ENCODE measurements around the gene CPNE4. TPM values are rescaled to one million over a fixed set of nuclear protein-coding genes. Genes with fewer than 3 reads are reported as not detected.

Gene CPNE4
- total and polyA plus RNA-seq, 4 donors, result 3.2 to 22.8 (median 16.7) TPM

DNA sequence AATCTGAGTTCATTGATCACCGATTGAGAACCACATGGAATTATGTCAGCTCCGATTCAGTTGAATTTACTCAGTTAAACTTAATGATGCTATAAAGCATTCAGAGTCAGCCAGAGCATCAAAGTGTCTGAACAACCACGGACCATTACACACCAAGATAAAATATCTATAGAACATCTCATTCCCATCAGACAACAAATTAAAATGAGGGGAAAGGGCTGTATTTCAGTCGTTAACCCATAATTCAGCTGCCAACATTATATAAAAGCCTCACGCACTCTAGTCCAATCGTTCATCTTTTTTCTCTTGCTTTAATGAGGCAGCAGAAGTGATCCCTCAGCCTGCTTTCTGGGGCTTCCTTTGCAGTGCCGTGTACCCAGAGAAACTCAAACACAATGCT lies 11.9 kb downstream of the CPNE4 start:
- DNase-seq (ENCODE audit: low read depth in 4 of 6, low spot score in 6 of 6), result peak in 1 of 6 donors; percentile 59
- no peaks in the 10 kb centered on the region for H3K27me3 ChIP-seq (ENCODE audit: control insufficient read depth, insufficient read depth, low read length)
- H3K9me3 ChIP-seq (ENCODE audit: control insufficient read depth, insufficient read depth, low read length), result no peaks in the 10 kb centered on the region
- H3K27ac ChIP-seq (ENCODE audit: low read depth, low read length), result no peak overlapping the region
- no peak overlapping the region for H3K4me3 ChIP-seq (ENCODE audit: low read depth, low read length)
- H3K36me3 ChIP-seq (ENCODE audit: control insufficient read depth, insufficient read depth, low read length), result no peaks in the 10 kb centered on the region
- H3K4me1 ChIP-seq (ENCODE audit: control insufficient read depth, insufficient read depth, low read length), result no peaks in the 10 kb centered on the region
- 40% methylated on average over 6 of the region's 7 CpGs for WGBS (ENCODE audit: insufficient coverage)

DNA sequence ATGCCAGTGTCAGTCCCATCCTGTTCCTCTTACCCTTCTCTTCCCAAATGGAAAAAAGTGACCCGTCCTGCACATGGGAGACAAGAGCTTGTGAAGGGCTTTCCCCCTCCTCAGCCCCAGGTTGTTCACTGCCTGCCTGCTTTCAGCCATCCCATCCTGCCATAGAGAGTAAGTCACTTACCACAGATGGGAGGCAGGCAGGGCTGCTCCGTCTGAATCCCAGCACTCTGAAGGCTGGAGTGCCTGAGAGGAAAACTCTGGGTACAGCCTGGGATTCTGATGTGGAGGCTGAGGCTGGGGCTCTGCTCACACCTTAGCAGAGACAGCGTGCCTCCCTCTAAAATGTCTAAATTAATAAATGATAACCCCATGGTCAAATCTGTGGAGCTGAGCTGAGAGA lies 14.8 kb downstream of the CPNE4 start:
- 75% methylated on average over 1 of the region's 3 CpGs for WGBS (ENCODE audit: insufficient coverage)
- Histone ChIP-seq H3K4me3 (ENCODE audit: low read depth, low read length) (no peak overlapping the region), H3K36me3 (ENCODE audit: control insufficient read depth, insufficient read depth, low read length) (no peaks in the 10 kb centered on the region), H3K27ac (ENCODE audit: low read depth, low read length) (no peak overlapping the region), H3K4me1 (ENCODE audit: control insufficient read depth, insufficient read depth, low read length) (no peaks in the 10 kb centered on the region), H3K27me3 (ENCODE audit: control insufficient read depth, insufficient read depth, low read length) (no peaks in the 10 kb centered on the region), H3K9me3 (ENCODE audit: control insufficient read depth, insufficient read depth, low read length) (no peaks in the 10 kb centered on the region)
- DNase-seq (ENCODE audit: low read depth in 4 of 6, low spot score in 6 of 6), result no peak

GRCh38 chr3:132017137-132017536 lies 17.7 kb downstream of the CPNE4 start:
- no peak overlapping the region for H3K27ac ChIP-seq (ENCODE audit: low read depth, low read length)
- no peaks in the 10 kb centered on the region for H3K27me3 ChIP-seq (ENCODE audit: control insufficient read depth, insufficient read depth, low read length)
- H3K9me3 ChIP-seq (ENCODE audit: control insufficient read depth, insufficient read depth, low read length), result no peaks in the 10 kb centered on the region
- no peaks in the 10 kb centered on the region for H3K4me1 ChIP-seq (ENCODE audit: control insufficient read depth, insufficient read depth, low read length)
- DNase-seq (ENCODE audit: low read depth in 4 of 6, low spot score in 6 of 6), result no peak
- H3K36me3 ChIP-seq (ENCODE audit: control insufficient read depth, insufficient read depth, low read length), result no peaks in the 10 kb centered on the region
- no peak overlapping the region for H3K4me3 ChIP-seq (ENCODE audit: low read depth, low read length)
- WGBS (ENCODE audit: insufficient coverage), result 96% methylated on average over 3 of the region's 3 CpGs

DNA sequence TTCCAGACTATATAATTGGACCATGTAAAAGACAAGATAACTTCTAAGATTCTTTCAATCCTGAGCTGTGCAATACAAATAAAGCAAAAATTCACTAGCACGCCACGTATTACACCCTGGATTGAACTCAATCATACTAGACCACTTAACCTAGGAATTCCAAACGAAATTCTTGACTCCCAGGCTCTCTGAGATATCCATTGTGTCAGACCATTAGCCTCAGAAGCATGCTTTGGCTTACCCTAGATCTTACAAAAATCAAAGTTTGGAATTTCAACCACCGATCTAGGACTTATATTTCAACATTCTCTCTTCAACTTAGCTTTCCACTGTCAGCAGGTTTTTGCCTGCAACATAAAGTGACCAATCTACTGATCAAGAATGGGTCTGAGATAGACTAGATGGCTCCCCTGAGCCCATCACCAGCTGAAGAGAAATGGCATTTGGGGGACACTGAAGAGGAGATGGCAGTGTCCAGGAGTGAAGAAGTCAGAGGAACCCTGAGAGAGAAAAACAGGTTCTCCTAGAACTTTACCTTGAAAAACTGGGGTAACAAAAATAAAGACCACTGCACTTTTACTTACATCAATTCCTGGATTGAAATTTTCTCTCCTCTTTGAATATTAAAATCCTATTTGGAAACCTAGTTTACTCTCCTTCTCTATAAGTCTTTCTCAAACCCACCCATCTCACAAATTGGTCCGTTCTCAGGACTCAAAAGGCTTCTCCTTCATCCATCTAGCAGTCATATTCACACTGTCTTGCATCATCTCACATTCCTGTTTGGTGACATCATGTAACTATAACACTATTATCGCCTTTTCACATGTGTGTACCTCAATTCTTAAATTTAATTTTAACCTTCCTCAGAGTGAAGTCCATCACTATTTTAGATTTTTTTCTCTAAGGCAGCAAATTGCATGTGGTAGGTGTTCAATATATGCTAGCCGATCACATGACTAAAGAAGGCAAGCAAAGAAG lies 18.5 kb downstream of the CPNE4 start:
- DNase-seq (ENCODE audit: low read depth in 4 of 6, low spot score in 6 of 6), result no peak
- Histone ChIP-seq H3K4me1 (ENCODE audit: control insufficient read depth, insufficient read depth, low read length) (no peaks in the 10 kb centered on the region), H3K9me3 (ENCODE audit: control insufficient read depth, insufficient read depth, low read length) (no peaks in the 10 kb centered on the region), H3K27me3 (ENCODE audit: control insufficient read depth, insufficient read depth, low read length) (no peaks in the 10 kb centered on the region), H3K27ac (ENCODE audit: low read depth, low read length) (no peak overlapping the region), H3K36me3 (ENCODE audit: control insufficient read depth, insufficient read depth, low read length) (no peaks in the 10 kb centered on the region), H3K4me3 (ENCODE audit: low read depth, low read length) (no peak overlapping the region)
- 68% methylated on average over 5 of the region's 7 CpGs for WGBS (ENCODE audit: insufficient coverage)

DNA sequence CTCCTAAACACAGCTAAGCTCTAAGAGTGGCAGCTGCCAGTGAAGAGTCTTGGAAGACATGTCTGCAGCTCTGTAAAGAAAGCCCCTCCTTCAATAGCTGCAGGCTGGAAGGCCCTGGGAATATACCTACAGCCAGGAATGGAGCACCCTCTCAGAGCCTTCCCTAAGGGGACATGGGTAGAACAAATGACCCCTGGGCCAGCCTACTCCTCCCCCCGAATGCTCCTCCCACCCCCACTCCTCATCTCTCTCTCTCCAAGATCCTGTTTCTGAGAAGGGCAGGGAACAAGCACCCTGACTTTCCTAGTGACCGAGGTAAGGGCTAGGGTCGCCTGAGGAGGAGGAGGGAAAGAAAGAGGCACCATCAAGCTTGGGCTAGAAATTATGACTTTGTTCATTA lies 20.7 kb downstream of the CPNE4 start:
- Histone ChIP-seq H3K27ac (ENCODE audit: low read depth, low read length) (no peak overlapping the region), H3K36me3 (ENCODE audit: control insufficient read depth, insufficient read depth, low read length) (no peaks in the 10 kb centered on the region), H3K27me3 (ENCODE audit: control insufficient read depth, insufficient read depth, low read length) (no peaks in the 10 kb centered on the region), H3K4me1 (ENCODE audit: control insufficient read depth, insufficient read depth, low read length) (no peaks in the 10 kb centered on the region), H3K4me3 (ENCODE audit: low read depth, low read length) (no peak overlapping the region), H3K9me3 (ENCODE audit: control insufficient read depth, insufficient read depth, low read length) (no peaks in the 10 kb centered on the region)
- WGBS (ENCODE audit: insufficient coverage), result no CpG with 5 or more reads among the region's 3 CpGs
- DNase-seq (ENCODE audit: low read depth in 4 of 6, low spot score in 6 of 6), result no peak

GRCh38 chr3:132009241-132009640 lies 25.6 kb downstream of the CPNE4 start:
- DNase-seq (ENCODE audit: low read depth in 4 of 6, low spot score in 6 of 6), result peak in 4 of 6 donors; percentile 7 to 83 (median 24)

GRCh38 chr3:132008837-132009236 lies 26.0 kb downstream of the CPNE4 start:
- DNase-seq (ENCODE audit: low read depth in 4 of 6, low spot score in 6 of 6), result no peak
- H3K9me3 ChIP-seq (ENCODE audit: control insufficient read depth, insufficient read depth, low read length), result no peaks in the 10 kb centered on the region
- no peaks in the 10 kb centered on the region for H3K36me3 ChIP-seq (ENCODE audit: control insufficient read depth, insufficient read depth, low read length)
- H3K27ac ChIP-seq (ENCODE audit: low read depth, low read length), result no peak overlapping the region
- H3K27me3 ChIP-seq (ENCODE audit: control insufficient read depth, insufficient read depth, low read length), result no peaks in the 10 kb centered on the region
- no peak overlapping the region for H3K4me3 ChIP-seq (ENCODE audit: low read depth, low read length)
- WGBS (ENCODE audit: insufficient coverage), result 0% methylated on average over 1 of the region's 2 CpGs
- H3K4me1 ChIP-seq (ENCODE audit: control insufficient read depth, insufficient read depth, low read length), result no peaks in the 10 kb centered on the region

More at GRCh38 chr3:132009241-132009640, 25.6 kb downstream of the CPNE4 start:
- Histone ChIP-seq H3K4me1 (ENCODE audit: control insufficient read depth, insufficient read depth, low read length) (no peaks in the 10 kb centered on the region), H3K9me3 (ENCODE audit: control insufficient read depth, insufficient read depth, low read length) (no peaks in the 10 kb centered on the region), H3K36me3 (ENCODE audit: control insufficient read depth, insufficient read depth, low read length) (no peaks in the 10 kb centered on the region), H3K27ac (ENCODE audit: low read depth, low read length) (no peak overlapping the region), H3K27me3 (ENCODE audit: control insufficient read depth, insufficient read depth, low read length) (no peaks in the 10 kb centered on the region), H3K4me3 (ENCODE audit: low read depth, low read length) (no peak overlapping the region)

GRCh38 chr3:132007617-132008016 lies 27.2 kb downstream of the CPNE4 start:
- Histone ChIP-seq H3K36me3 (ENCODE audit: control insufficient read depth, insufficient read depth, low read length) (no peaks in the 10 kb centered on the region), H3K27me3 (ENCODE audit: control insufficient read depth, insufficient read depth, low read length) (no peaks in the 10 kb centered on the region), H3K9me3 (ENCODE audit: control insufficient read depth, insufficient read depth, low read length) (no peaks in the 10 kb centered on the region), H3K4me1 (ENCODE audit: control insufficient read depth, insufficient read depth, low read length) (no peaks in the 10 kb centered on the region), H3K27ac (ENCODE audit: low read depth, low read length) (no peak overlapping the region), H3K4me3 (ENCODE audit: low read depth, low read length) (no peak overlapping the region)
- peak in 1 of 6 donors; percentile 37 for DNase-seq (ENCODE audit: low read depth in 4 of 6, low spot score in 6 of 6)
- WGBS (ENCODE audit: insufficient coverage), result no CpG with 5 or more reads among the region's 1 CpG

GRCh38 chr3:132006605-132007204 lies 28.1 kb downstream of the CPNE4 start:
- WGBS (ENCODE audit: insufficient coverage), result 86% methylated on average over 1 of the region's 3 CpGs

DNA sequence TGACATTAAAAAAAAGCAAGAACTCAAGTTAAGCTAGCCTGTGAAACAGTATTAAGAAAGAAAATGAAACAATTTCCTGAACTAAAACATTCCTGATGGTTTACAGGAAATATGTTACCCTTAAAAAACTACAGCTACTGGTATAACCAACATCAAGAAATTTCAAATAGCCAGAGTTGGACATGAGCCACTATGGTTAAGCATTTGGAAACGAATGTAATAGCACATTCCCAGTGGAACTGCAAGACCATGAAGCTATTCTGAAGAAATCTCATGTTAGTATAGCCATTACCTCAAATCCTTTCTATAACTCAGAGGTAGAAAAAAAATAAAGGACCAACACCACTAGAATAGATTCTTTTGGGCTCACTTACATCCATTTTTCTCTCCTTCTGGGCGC lies 30.2 kb downstream of the CPNE4 start:
- no peaks in the 10 kb centered on the region for H3K9me3 ChIP-seq (ENCODE audit: control insufficient read depth, insufficient read depth, low read length)
- no peaks in the 10 kb centered on the region for H3K36me3 ChIP-seq (ENCODE audit: control insufficient read depth, insufficient read depth, low read length)
- no peaks in the 10 kb centered on the region for H3K4me1 ChIP-seq (ENCODE audit: control insufficient read depth, insufficient read depth, low read length)
- H3K4me3 ChIP-seq (ENCODE audit: low read depth, low read length), result no peak overlapping the region
- no peak for DNase-seq (ENCODE audit: low read depth in 4 of 6, low spot score in 6 of 6)
- WGBS (ENCODE audit: insufficient coverage), result no CpG with 5 or more reads among the region's 2 CpGs
- H3K27ac ChIP-seq (ENCODE audit: low read depth, low read length), result no peak overlapping the region
- no peaks in the 10 kb centered on the region for H3K27me3 ChIP-seq (ENCODE audit: control insufficient read depth, insufficient read depth, low read length)

More at GRCh38 chr3:132006605-132007204, 28.1 kb downstream of the CPNE4 start:
- no peak overlapping the region for H3K4me3 ChIP-seq (ENCODE audit: low read depth, low read length)
- no peaks in the 10 kb centered on the region for H3K36me3 ChIP-seq (ENCODE audit: control insufficient read depth, insufficient read depth, low read length)
- no peaks in the 10 kb centered on the region for H3K27me3 ChIP-seq (ENCODE audit: control insufficient read depth, insufficient read depth, low read length)
- no peak for DNase-seq (ENCODE audit: low read depth in 4 of 6, low spot score in 6 of 6)
- no peaks in the 10 kb centered on the region for H3K4me1 ChIP-seq (ENCODE audit: control insufficient read depth, insufficient read depth, low read length)
- H3K9me3 ChIP-seq (ENCODE audit: control insufficient read depth, insufficient read depth, low read length), result no peaks in the 10 kb centered on the region
- no peak overlapping the region for H3K27ac ChIP-seq (ENCODE audit: low read depth, low read length)

All from spinal cord (tissue), 10 donors.